Neutrophil (primary cell): ENCODE results near the gene TEX48.

Source experiments
- H3K27ac ChIP-seq: fragments of 200-600 bp; sonication (generic); 2 replicates; pipeline ENCODE4 v1.5.1; 2016; ENCODE audit warnings: mild to moderate bottlenecking, moderate library complexity
- H3K27me3 ChIP-seq: fragments of 200-600 bp; sonication (generic); 2 replicates; pipeline ENCODE4 v1.6.0; 2016; ENCODE audit warnings: mild to moderate bottlenecking
- H3K36me3 ChIP-seq: fragments of 200-600 bp; sonication (generic); 2 replicates; pipeline ENCODE4 v1.5.1; 2017
- H3K4me1 ChIP-seq, 2 experiments: fragments of 200-600 bp in 1 of 2; sonication (generic) in 1 of 2; 1 replicate in 1 of 2; 2 replicates in 1 of 2; pipeline versions ENCODE4 v1.5.1 to v1.6.1; 2013 to 2016; ENCODE audit warnings: low read depth in 1 of 2, low read length in 1 of 2, mild to moderate bottlenecking in 1 of 2, moderate library complexity in 1 of 2; ENCODE audit not compliant: control insufficient read depth in 1 of 2, insufficient read depth in 1 of 2
- H3K4me3 ChIP-seq, 2 experiments: fragments of 200-600 bp in 1 of 2; sonication (generic) in 1 of 2; 1 replicate in 1 of 2; 2 replicates in 1 of 2; pipeline ENCODE4 v1.5.1; 2013 to 2016; ENCODE audit warnings: low read depth in 1 of 2, low read length in 1 of 2, mild to moderate bottlenecking in 1 of 2, moderate library complexity in 1 of 2
- H3K9me3 ChIP-seq: fragments of 200-600 bp; sonication (generic); 2 replicates; pipeline ENCODE4 v1.5.1; 2016
- CTCF ChIP-seq: fragments of 200-600 bp; sonication (generic); IDR thresholded peaks from 2 replicates; pipeline ENCODE4 v1.5.1; 2016; ENCODE audit warnings: antibody characterized with exemption

The TEX48 gene

GRCh38 chr9:114643896-114644295 is 38.1 kb downstream of the TEX48 start:
- H3K4me3 ChIP-seq: no peak overlapping the region
- no peaks in the 10 kb centered on the region for H3K9me3 ChIP-seq
- no peaks in the 10 kb centered on the region for H3K36me3 ChIP-seq
- no peak for TF ChIP-seq CTCF
- H3K27me3 ChIP-seq: no peaks in the 10 kb centered on the region
- H3K27ac ChIP-seq: no peak overlapping the region
- peaks cover 5 to 9% of the 10 kb centered on the region in 2 experiments for H3K4me1 ChIP-seq

DNA sequence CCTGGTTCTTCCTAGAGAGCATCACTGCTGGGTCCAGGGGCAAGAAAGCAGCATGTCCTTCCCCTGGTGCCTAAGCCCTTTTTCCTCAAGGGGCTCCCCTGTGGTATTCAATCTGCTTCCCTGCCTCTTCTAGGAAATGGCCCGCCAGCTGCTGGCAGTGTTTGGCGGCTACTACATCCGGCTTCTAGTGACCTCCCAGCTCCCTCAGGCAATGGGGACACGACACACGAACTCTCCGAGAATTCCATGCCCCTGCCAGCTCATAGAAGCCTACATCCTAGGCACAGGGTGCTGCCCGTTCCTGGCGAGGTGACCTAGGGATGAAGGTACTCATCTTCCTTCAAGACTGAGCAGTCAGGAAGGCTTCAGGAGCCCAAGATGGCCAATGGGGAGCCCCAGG is 39.0 kb downstream of the TEX48 start:
- no peaks in the 10 kb centered on the region for H3K36me3 ChIP-seq
- H3K4me3 ChIP-seq: no peak overlapping the region
- H3K27ac ChIP-seq: no peak overlapping the region
- H3K9me3 ChIP-seq: no peaks in the 10 kb centered on the region
- peaks cover 5 to 9% of the 10 kb centered on the region in 2 experiments for H3K4me1 ChIP-seq
- no peaks in the 10 kb centered on the region for H3K27me3 ChIP-seq
- no peak for TF ChIP-seq CTCF

DNA sequence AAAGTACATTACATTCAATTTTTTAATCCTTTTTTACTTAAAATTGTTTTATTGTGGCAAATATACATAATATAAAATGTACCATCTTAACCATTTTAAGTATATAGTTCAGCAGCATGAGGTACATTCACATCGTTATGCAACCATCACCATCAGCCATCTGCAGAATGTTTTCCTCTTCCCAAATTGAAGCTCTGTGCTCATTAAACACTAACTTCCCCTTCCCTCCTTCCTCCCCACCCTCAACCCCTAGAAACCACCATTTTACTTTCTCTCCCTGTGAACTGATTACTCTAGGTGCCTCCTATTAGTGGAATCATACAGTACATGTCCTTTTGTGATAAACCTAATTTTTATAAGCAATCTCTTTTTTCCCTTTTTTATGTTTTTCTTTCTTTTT is 40.0 kb downstream of the TEX48 start:
- Histone ChIP-seq H3K4me1 (peaks cover 5 to 9% of the 10 kb centered on the region in 2 experiments), H3K27me3 (no peaks in the 10 kb centered on the region), H3K36me3 (no peaks in the 10 kb centered on the region), H3K9me3 (no peaks in the 10 kb centered on the region), H3K4me3 (no peak overlapping the region), H3K27ac (peak overlapping the region; percentile 6)
- no peak for TF ChIP-seq CTCF

- Histone ChIP-seq H3K9me3 (no peaks in the 10 kb centered on the region), H3K36me3 (no peaks in the 10 kb centered on the region), H3K27me3 (no peaks in the 10 kb centered on the region), H3K27ac (no peak overlapping the region), H3K4me3 (no peak overlapping the region), H3K4me1 (peaks cover 5 to 9% of the 10 kb centered on the region in 2 experiments)
- no peak for TF ChIP-seq CTCF
These were observed 43.6 kb downstream of the TEX48 start for GRCh38 chr9:114638404-114638803.

GRCh38 chr9:114634387-114634786 is 47.6 kb downstream of the TEX48 start:
- H3K9me3 ChIP-seq: no peaks in the 10 kb centered on the region
- no peak overlapping the region for H3K4me3 ChIP-seq
- no peaks in the 10 kb centered on the region for H3K36me3 ChIP-seq
- no peaks in the 10 kb centered on the region for H3K4me1 ChIP-seq
- H3K27ac ChIP-seq: no peak overlapping the region
- TF ChIP-seq CTCF: no peak
- H3K27me3 ChIP-seq: no peaks in the 10 kb centered on the region
